Amniotic epithelial cell (primary cell): ENCODE results near the gene CPXM2.

Experiments used
- DNase-seq: peaks from one replicate; pipeline ENCODE4 v3.0.0-alpha.2; 2010; ENCODE audit warnings: low read depth

CPXM2 gene

DNA sequence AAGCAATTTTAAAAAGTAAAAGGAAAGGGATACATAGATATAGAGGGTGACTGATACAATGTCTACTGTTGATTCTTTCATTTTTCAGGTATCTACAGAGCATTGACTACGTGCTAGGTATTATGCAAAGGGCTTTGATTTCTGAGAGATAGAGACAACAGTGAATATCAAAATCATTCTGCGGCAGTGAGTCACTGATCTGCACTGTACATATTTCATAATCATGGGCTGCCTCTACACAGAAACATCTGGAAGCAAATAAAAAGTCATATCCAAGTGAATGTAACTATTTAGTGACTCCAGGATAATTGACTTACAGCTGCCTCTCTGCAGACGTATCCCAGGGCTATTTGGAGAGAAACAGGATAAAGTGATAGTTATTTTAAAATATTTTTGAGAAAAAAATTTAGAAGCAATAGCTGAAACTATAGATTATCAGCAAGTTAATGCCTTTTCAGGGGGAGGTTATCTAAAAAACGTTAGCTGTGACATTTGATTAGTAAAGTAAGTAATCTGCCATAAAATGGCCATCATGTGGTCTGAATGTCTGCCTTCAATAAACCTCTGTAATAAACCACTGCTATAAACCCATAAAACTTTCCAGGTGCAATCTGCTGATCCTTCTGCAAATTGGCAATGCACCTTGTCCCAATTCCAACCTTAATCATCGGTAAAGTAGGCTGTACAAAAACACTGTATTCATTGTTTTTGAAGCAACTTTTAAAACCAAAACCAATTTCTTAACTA is 43.7 kb downstream of the CPXM2 start:
- peak; percentile 9 for DNase-seq

GRCh38 chr10:123843835-123844234 is 47.8 kb downstream of the CPXM2 start:
- no peak for DNase-seq

GRCh38 chr10:123842692-123843385 is 48.8 kb downstream of the CPXM2 start:
- no peak for DNase-seq

- DNase-seq = no peak
These were observed 50.0 kb downstream of the CPXM2 start for GRCh38 chr10:123841560-123841959.

GRCh38 chr10:123841115-123841514 is 50.5 kb downstream of the CPXM2 start:
- no peak for DNase-seq

- DNase-seq = no peak
These were observed 50.9 kb downstream of the CPXM2 start for GRCh38 chr10:123840714-123841113.

GRCh38 chr10:123838596-123839310 is 52.9 kb downstream of the CPXM2 start:
- DNase-seq = no peak

DNA sequence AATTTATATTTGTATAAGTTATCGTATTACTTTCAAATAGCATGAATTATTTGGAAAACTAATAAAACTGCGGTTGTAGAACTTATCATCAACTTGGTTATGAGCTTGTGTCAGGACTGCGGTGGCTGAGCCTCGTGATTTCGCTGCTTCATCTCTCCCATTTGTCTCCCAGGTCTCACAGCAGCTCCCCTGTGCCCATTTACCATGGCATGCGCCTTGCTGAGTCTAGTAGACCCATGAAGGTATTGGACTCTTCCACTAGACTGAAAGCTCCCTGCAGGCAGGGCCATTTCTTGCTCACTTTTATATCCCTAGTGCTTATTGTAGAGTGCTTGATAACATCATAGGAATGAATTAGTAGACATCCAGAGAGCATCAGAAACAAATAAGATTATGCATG is 53.9 kb downstream of the CPXM2 start:
- no peak for DNase-seq

DNA sequence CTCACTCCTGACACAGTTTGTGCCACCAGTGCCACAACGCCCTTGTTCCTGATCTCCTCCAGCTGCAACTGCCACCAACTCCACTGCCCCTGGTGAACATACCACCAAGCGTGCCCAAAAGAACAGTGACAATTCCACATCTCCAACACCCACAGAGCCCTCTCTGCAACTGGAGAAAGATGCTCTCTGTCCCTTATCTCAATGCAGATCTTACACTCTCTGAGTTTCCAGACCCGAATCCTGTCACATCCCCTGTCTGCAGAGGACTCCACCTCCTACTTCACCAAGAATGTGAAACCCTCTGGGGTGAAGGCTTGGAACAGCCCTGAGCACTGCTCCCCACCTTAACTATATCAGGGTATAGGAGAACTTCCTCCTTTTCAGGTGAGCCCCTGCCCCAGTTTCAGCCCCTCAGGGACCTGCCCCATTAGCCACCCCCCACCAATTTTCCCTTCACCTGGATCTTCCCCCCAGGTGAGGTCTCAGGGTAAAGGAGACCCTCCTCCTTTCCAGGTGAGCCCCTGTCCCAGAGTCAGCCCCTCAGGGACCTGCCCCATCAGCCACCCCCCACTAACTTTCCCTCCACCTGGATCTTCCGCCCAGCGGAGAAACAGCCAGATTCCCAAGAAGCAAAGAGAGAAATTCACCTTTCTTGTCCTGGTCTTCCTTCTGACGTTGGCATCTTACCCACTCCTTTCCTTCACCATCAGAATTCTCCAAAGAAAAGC is 55.0 kb downstream of the CPXM2 start:
- DNase-seq = no peak

DNA sequence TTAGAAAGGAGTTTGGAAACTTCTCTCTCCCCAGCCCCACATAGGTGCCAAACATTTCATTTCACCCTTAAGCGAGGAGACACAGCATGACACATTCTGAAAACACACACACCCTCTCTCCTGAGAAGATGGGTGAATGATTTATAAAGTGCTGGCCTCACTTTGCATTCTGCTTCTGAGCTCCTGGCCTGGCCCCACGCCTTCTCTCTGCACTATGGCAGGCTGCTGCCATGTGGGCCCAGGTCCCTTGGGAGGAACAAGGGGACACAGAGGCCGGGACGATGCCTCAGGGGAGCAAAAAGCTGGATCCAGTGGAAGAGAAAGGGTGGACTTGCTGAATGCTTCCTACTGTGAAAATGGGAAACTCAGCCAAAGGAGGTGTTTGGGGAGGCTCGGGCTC is 56.0 kb downstream of the CPXM2 start:
- DNase-seq = no peak

- no peak for DNase-seq
These were observed 58.3 kb downstream of the CPXM2 start for GRCh38 chr10:123833170-123833850.

GRCh38 chr10:123831259-123831658 is 60.3 kb downstream of the CPXM2 start:
- DNase-seq = no peak

DNA sequence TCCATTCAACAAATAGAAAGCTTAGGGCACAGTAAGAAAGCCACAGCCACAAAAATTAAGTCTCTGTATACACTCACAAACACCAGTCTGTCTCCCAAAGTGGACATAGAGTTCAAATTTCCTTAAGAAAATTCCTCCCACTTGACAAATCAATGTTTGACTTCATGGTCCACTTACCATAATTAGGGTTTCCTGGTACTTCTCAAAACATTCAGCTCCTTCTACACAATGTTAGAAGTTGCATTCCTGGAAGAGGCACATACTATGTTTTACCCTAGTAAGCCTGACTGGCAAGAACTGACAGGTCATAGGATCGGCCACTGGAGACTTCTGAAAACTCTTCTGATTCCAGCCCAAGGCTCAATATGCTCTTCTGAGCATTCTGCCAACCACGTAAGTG is 70.5 kb downstream of the CPXM2 start:
- DNase-seq = no peak

DNA sequence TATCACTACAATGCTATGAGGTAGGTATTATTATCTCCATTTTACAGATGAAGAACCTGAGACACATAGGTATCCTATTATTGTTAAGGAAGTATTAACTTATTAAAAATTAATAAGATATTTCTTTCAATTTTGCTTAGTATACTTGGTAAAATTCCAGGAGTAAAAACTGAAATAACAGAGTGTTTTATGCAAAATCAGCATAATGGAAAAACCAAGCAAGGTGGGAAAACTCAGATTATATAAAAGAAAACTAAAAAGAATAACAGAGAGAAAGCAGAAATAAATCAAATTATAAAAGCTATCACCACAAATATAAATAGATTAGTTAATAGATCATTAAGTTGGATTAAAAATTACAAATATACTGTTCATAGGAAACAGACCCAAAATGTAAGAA is 82.0 kb downstream of the CPXM2 start:
- DNase-seq = no peak

- DNase-seq = peak; percentile 53
These were observed 82.7 kb downstream of the CPXM2 start for GRCh38 chr10:123808906-123809305.

DNA sequence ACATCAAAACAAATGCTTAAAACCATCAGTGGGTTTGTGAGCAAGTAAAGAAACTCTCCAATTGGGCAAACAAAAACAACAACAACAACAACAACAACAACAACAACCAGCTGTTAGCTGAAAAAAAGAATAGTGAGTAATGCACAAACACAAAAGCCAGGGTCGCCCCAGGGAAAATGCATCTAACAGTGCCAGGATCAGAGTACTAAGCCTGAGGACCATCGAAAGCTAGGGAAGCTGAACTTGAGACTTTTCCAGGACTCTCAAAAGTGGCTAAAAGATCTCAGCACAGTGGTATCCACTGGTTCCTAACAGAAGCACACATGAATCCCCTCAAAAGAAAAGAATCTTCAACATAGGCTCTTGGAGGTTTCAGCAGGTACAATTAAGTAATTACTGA is 83.3 kb downstream of the CPXM2 start:
- no peak for DNase-seq

DNA sequence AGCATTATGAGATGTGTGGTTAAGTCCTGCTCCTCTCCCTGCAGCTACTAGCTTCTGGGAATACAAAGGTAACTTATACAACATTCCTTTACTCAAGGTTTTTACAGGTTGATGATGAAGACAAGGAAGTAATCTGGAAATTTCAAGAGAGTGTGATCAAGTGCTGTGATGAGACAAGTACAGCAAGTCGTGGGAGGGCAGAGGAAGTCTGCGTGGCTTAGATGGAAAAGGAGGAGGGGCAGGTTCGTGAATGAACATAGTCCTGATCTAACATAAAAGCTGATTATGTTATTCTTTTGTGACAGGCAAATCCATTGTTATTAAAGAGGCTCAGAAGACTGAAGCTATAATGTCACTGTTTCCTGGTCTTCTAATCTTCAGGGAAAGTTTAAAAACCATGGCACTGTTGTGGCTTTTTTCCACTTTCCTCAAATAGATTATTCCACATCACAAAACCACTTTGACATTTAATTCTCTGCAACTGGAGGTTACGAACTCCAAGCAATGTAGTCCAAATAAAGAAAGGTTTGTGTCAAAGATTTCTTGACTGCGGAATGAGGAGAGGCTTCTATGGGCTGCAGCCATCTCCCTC is 84.1 kb downstream of the CPXM2 start:
- DNase-seq = no peak

DNA sequence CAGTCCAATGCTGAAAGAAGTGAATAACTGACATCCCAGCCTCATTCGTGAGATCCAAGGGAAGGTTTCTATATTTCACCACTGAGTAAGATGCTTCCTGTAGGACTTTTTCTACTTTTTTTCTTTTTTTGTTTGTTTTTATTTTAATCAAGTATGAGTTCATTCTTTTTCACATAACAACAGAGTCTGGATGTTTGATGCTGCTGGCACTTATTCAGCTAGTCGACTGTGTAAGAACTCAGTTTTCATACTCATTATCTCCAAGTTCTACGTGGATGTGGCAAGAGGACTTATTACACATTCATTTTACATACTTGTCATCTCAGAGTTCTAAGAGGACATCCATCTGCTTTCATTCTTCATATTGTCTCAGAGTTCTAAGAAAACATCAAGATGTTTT is 86.9 kb downstream of the CPXM2 start:
- DNase-seq = peak; percentile 33

DNA sequence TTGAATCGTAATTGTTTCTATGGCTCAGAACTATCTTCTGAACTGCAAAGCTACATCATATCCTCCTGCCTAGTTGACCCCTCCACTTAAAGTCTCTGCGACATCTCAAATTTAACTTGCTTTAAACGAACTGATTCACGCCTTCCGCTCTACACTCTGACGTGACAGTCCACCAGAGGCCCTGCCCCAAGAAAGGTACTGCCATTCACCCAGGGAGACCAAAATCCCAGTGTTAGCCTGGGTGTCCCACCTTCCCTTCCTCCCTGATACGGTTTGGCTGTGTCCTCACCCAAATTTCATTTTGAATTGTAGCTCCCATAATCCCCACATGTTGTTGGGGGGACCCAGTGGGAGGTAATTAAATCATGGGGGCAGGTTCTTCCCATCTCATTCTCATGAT is 90.8 kb downstream of the CPXM2 start:
- DNase-seq = no peak

- no peak for DNase-seq
These were observed 91.3 kb downstream of the CPXM2 start for GRCh38 chr10:123800289-123800688.

DNA sequence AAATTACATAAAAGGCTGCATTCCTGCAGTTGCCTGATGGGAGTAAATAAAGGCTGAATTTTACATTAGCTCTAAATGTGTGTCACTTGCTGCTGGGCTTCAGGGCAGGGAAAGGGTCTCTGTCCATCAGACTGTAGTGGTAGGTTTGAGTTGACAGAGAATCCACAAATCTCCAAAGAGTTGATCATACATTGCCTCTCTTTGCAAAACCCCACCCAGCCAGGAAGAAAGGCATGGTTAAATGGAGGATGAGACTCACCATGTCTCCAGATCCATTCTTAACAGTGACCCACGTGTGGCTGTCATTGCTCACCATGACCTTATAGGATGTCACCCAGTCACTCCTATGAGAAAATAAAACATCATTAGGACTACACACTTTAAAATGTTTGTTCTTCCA is 92.8 kb downstream of the CPXM2 start:
- DNase-seq = no peak

GRCh38 chr10:123797813-123798212 is 93.8 kb downstream of the CPXM2 start:
- DNase-seq = no peak
